ENCODE measurements around the gene AMBRA1.
"Not testable (repeated sequence)": the region's sequence is repeated elsewhere in the genome, so short reads cannot be mapped to it uniquely, and the experiment has no call there.

The AMBRA1 gene

DNA sequence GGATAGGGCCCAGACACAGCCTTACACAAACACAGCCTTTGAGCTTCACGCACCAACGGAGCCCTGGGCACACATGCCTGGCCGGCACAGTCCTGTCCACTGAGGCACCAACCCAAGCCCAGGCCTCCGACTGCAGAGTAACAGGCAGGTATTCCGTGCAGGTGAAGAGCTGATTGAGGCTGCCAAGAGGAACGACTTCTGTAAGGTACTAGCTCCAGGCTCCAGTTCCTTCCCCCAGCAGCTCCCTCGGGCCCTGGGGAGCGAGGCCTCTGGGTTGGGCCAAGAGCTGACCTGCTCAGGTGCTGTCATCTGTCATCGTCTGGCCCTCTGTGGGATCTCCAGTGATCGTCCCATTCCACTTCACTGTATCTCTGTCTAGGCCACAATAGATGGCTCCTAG lies 215.5 kb downstream of the AMBRA1 start:
- DNase-seq = no peak

DNA sequence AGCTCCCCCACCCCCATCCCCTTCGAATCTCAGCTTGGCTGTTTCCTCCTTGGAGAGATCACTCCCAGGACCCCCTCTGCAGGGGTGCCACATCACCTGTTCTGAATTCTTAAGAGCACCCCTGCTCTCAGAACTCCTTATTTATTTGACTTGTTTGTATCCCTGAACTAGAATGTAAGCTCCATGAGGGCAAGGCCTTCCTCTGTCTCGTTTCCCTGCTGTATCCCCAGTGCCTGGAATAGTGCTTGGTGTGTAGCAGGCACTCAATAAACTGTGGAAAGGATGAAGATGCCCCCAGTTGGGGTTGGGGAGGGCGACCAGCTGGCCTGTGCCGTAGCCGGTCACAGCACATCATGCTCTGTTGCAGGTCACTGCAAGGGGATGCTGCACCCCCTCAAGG lies 216.0 kb downstream of the AMBRA1 start:
- DNase-seq = no peak

DNA sequence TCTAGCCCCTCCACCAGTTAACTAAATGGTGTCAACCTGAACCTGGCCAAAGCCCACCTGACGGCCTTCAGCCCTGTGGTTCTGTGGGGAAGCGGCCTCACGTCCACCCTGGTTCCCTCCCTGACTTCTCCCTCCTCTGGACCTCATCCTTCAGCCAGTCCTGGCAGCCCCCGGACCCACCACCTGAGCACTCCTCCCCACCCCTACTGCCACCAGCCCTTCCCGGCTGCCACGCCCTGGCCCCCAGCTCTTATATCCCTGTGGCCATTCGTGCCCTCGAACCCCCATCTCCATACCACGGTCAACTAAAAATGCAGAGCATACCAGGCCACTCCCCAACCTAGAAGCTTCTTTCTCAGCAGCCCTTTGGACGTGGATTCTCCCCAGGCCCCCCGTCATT lies 216.5 kb downstream of the AMBRA1 start:
- no peak for DNase-seq

DNA sequence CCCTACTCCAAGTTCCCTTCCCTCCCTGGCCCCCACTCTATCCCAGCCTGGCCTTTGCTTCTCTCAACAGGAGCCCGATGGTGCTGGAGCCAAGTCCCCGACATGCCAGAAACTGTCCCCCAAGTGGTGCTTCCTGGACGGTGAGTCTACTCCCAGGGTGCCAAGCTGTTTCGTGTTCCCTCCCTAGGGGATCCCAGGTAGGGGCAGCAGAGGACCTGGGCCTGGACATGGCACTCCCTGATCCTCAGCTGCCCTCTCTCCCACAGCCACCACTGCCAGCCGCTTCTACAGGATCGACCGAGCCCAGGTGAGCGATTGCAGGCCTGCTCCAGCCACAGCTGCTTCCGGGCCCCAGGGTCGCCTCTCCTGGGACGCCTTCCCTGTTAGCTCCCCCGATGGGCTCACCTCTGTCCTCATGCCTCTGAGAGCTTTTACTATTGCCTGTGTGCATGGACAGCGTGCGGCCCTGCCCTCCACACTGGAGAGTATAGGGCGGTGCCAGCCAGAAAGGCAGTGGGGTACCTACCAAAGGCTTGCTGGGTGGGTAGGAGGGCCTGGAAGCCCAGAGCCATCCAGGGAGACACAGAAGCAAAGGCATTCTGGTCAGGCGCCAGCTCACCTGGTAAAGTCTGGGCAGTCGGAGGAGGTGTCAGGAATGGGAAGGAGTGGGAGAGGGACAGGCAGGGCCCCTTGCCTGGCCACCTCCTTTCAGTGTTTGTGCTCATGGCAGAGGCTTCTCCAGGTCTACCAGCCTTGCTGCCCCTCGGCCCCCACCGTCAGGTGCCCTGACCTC lies 217.4 kb downstream of the AMBRA1 start:
- no peak for DNase-seq

DNA sequence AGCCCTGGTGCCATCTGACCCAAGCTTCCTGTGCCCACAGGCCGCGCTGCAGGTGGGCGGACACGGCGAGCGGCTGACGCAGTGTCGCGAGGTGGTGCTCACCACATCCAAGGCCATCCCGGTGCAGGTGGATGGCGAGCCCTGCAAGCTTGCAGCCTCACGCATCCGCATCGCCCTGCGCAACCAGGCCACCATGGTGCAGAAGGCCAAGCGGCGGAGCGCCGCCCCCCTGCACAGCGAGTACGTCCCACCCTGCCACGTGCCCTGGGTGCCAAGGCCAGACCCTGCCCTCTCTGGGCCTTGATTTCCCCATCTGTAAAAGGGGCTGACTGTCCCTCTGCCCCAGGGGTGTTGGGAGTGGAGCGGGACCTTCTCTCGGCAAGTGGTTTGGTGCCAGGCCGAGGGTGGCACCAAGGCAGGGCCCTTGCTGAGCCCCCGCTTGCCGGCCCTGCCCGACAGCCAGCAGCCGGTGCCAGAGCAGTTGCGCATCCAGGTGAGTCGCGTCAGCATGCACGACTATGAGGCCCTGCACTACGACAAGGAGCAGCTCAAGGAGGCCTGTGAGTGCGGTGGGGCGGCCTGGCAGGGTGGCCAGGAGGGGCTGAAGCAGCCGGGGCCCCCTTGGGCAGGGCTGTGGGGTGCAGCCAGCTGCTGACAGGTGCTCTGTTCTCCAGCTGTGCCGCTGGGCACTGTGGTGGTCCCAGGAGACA lies 218.3 kb downstream of the AMBRA1 start:
- no peak for DNase-seq

DNA sequence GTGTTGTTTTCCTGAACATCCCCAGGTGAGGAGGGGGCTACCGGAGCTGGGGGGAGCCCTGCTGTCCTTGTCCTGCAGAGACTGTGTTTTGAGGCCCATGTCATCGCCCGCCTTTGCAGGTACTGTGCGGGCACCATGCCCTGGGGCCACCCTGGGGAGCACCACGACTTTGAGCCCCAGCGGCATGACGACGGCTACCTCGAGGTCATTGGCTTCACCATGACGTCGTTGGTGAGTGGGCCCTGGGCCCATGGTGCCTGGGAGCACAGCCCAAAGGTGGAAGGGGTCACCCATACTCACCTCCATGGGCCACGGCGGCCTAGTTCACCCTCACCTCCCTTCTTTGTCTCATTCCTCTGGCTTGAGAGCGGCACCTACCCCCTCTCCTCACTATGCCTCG lies 219.0 kb downstream of the AMBRA1 start:
- DNase-seq = no peak

DNA sequence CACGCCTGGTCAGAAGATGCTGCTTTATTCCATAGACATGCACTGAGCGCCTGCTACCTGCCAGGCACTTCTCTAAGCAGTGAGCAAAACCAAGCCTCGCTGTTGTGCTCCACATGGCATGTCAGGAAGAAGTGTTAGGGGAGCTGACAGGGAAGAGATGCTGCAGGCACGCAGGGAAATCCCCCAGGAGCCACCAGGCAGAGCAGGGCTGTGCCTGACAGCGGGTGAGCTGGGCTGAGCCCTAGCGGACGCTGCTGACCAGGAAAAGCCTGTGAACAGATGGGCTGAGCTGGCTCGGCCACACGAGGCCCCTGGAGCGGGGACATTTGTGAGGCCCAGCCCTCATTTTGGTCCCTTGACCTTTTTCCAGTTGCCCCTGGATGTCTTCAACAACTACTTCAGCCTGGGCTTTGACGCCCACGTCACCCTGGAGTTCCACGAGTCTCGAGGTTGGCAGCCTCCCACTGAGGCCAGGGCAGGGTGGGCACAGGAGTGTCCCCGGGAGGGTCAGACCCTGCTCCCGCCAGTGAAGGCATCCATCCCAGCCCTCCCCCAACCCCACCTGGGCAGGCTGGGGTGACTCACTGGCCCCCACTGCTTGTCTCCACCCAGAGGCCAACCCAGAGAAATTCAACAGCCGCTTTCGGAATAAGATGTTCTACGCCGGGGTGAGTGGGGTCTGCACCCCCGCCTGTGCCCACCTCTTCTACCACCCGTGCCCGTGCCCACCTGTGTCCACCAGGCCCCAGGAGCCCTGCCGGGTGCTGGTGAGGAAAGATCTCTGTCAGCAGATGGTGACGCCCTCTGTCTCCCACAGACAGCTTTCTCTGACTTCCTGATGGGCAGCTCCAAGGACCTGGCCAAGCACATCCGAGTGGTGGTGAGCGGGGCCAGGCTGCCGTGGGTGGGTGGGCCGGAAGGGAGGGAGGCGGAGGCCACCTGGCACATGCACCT lies 219.8 kb downstream of the AMBRA1 start:
- DNase-seq = no peak

DNA sequence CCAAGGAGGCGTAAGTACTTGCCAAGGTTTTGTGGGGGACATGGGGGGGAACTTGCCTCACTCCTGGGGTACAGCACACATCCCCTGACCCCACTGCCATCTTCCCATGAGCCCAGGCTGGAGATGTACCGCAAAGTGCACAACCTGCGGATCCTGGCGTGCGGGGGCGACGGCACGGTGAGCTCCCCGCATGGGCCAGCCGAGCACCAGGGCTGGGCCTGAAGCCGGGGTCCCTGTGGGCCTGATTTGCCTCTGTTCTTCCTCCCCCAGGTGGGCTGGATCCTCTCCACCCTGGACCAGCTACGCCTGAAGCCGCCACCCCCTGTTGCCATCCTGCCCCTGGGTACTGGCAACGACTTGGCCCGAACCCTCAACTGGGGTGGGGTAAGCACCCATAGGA lies 221.3 kb downstream of the AMBRA1 start:
- not testable (repeated sequence) for DNase-seq

DNA sequence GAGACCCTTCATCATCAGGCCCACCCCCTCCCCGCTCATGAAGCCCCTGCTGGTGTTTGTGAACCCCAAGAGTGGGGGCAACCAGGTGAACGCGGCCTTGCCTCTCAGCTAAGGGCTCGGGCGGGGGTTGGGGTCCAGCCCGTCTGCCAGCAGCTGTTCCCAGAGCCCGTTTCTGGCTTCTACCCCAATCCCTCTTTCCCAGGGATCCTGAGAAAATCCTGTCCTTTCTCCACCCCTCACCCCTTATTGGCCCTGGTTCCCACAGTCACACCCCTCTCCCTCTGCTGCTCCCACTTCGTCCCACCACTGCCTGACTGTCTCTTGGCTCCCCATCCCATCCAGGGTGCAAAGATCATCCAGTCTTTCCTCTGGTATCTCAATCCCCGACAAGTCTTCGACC lies 221.7 kb downstream of the AMBRA1 start:
- DNase-seq = no peak

DNA sequence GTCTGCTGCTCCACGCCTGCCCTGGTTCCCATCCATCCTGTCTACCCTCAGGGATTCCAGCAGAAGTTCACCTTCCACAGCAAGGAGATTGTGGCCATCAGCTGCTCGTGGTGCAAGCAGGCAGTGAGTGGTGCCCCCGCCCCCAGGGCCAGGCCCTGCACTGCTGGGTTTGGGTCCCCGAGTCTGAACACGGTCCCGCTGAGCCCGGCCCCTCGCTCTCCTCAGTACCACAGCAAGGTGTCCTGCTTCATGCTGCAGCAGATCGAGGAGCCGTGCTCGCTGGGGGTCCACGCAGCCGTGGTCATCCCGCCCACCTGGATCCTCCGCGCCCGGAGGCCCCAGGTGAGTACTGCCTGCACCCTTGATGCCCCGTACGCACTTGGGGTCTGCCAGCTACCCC lies 222.6 kb downstream of the AMBRA1 start:
- not testable (repeated sequence) for DNase-seq

DNA sequence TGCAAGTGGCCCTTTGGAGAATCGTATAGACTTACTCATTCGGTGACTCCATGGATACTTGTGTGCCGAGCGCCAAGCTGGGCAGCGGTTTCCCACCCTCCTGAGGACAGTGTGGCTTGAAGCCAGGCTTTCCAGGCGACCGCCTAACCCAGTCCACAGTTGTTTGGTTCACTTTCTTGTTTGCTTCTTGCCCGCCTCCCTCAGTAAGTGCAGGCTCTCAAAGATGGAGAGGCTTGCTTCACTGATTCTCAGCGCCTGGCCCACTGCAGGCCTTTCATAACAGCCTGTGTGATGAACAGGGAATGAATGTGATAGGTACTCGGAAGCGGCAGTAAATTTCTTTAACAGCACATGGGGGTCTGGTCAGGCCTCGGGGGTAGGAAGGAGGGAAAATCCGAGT lies 223.6 kb downstream of the AMBRA1 start:
- DNase-seq = no peak

DNA sequence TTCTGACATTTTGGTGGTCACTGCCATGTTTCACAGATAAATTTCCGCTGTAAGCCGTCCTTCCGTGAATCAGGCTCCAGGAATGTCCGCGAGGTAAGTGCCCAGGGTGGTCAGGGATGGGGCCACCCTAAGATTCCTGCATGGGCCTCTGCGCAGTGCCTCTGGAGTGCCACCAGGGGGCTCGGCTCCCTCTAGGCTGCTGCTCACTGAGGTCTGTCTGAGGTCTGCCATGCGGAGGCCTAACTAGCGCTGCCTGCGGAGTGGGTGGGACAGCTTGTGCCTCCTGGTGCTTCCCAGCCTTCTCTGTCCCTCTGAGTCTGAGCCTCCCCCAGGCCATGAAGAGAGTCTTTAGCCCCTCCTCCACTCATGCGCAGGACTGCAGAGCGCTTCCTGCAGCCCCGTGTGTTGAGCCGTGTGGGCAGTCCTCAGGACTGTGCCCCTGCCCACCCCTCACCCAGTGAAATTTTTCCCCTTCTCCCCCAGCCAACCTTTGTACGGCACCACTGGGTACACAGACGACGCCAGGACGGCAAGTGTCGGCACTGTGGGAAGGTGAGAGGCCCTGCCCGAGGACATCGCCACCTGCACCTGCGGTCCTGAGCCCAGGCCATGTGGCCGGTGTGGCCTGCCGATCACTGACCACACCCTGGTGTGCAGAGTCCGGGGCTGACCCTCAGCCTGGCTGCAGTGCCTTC lies 224.2 kb downstream of the AMBRA1 start:
- DNase-seq = peak; percentile 73

DNA sequence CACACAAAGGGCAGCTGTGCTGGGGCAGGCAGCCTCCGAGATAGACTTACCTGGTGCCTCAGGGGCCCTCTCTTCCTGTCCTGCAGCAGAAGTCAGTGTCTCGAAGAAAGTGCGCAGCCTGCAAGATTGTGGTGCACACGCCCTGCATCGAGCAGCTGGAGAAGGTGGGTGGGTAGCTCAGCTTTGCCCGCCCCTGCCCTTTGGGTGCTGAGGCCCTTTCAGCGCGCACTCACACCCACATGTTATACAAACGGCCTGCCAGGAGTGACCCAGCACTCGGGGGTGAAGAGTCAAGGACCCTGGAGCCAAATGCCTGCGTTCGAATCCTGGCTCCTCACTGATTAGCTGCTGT lies 225.9 kb downstream of the AMBRA1 start:
- DNase-seq = no peak

DNA sequence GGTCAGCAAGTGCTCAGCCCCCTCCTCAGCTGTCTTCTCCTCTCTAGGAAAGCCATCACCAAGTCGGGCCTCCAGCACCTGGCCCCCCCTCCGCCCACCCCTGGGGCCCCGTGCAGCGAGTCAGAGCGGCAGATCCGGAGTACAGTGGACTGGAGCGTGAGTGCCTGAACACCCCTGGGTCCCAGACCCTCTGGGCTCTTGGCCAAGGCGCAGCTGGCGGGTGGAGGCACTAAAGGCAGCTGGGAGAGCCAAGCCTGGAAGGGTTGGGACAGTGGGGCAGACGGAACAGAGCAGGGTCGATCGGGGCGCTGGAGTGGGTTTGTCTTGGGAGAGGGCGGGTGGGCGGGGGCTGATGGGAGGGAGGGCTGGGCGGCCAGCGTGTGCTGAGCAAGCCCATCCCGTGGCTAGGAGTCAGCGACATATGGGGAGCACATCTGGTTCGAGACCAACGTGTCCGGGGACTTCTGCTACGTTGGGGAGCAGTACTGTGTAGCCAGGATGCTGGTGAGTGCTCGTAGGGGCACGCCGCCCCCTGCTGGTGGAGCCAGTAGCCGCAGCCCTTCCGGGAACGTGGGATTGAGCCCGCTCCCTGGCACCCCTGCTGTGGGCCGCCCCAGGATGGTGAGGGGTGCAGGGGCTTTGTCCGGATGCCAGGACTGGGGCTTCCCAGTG lies 226.4 kb downstream of the AMBRA1 start:
- peak; percentile 38 to 48 for DNase-seq

DNA sequence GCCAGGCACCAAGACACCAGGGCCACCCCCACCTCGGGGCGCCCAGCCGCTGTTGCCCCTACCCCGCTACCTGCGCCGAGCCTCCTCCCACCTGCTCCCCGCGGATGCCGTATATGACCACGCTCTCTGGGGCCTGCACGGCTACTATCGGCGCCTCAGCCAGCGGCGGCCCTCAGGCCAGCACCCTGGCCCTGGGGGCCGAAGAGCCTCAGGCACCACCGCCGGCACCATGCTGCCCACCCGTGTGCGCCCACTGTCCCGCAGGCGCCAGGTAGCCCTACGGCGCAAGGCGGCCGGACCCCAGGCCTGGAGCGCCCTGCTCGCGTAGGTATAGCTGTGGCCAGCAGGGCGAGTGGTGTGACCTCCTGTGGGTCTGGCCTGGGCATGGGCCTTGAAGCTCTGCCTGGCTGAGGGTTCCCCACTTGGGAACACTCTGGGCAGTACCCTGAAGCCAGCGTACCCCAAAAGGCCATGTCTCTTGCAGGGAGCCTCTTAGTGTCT lies 227.1 kb downstream of the AMBRA1 start:
- no peak for DNase-seq

DNA sequence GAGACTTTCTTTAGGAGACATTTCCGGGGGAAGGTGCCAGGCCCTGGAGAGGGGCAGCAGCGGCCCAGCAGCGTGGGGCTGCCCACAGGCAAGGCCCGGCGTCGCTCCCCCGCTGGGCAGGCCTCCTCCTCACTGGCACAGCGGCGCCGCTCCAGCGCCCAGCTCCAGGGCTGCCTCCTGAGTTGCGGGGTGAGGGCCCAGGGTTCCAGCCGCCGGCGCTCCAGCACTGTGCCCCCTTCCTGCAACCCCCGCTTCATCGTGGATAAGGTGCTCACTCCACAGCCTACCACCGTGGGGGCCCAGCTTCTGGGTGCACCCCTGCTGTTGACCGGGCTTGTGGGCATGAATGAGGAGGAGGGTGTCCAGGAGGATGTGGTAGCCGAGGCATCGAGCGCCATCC lies 227.6 kb downstream of the AMBRA1 start:
- no peak for DNase-seq

DNA sequence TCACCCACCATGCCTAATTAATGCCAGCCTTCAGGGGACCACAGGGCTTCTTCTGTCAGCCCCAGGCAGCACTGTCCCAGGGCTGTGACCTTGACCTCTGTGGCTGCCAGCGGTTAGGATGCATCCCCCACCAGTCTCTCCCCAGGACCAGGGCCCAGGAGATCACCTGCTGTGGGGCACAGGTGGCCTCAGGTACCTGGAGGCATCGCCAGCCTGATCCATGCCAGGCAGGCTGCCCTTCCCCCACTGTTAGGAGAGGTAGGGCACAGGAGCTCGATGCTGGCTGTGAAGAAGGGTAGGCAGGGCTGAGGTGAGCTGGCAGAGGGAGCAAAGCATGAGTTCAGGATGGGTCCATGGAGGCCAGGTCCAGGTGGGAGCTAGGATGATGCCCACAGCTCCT lies 229.0 kb downstream of the AMBRA1 start:
- no peak for DNase-seq

DNA sequence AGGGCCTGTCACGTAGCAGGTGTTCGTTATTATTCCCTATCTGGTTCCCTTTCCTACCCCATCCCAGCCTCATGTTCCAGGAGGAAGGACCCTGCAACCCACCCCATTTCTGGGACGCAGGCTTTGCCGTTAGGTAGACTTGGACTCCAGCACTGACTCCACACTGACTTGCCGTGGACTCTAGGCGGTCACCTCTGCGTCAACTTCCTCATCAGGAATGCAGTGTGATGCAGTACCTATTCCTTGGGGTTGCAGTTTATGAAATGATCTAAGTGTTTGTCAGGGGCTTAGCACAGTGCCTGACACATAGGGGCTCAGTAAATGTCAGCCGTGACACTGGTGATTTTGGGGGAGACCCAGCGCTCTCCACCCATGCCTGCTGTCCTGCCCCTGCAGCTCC lies 229.8 kb downstream of the AMBRA1 start:
- DNase-seq = no peak

DNA sequence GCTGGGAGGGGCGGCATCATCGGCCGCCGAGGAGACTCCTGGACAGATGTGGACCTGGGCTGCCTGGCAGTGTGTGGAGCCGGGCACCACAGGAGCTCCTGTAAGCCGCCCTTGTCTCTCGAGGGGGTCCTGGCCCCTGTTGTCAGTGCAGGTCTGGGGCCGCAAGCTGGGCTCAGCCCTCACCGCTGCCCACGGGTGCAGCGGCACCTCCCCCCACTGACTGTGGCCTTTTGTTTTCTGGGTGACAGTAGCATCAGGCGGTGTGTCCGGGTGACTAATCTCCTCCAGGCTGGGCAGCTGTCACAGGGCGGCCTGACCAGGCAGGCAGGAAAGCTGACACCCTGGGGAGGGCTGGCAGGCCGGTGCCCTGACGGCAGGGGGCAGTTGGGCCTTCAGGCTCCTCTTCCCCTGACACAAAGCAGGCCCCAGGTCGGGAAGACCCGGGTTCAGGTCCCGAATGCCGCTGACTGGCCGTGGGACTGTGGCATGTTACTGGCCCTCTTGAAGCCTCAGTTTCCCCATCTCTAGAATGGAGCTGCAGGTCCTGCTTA lies 230.3 kb downstream of the AMBRA1 start:
- DNase-seq = no peak

DNA sequence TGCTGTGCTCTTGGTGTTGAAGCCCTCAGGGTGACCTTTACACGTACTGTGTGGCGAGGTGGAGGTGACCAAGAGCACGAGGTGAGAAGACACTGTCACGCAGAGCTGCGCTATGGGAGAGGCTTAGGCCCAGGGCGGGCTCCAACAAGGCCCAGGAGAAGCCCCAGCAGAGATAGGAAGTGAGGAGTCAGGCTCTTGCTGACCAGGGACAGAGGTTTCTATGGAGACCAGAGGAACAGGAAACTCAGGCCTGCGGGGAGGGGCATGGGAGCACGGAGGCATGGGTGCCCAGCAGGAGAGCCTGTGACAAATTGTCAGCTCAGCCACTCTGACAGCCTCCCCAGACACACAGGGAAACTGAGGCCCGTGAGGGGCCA lies 230.8 kb downstream of the AMBRA1 start:
- DNase-seq = peak; percentile 26 to 28

DNA sequence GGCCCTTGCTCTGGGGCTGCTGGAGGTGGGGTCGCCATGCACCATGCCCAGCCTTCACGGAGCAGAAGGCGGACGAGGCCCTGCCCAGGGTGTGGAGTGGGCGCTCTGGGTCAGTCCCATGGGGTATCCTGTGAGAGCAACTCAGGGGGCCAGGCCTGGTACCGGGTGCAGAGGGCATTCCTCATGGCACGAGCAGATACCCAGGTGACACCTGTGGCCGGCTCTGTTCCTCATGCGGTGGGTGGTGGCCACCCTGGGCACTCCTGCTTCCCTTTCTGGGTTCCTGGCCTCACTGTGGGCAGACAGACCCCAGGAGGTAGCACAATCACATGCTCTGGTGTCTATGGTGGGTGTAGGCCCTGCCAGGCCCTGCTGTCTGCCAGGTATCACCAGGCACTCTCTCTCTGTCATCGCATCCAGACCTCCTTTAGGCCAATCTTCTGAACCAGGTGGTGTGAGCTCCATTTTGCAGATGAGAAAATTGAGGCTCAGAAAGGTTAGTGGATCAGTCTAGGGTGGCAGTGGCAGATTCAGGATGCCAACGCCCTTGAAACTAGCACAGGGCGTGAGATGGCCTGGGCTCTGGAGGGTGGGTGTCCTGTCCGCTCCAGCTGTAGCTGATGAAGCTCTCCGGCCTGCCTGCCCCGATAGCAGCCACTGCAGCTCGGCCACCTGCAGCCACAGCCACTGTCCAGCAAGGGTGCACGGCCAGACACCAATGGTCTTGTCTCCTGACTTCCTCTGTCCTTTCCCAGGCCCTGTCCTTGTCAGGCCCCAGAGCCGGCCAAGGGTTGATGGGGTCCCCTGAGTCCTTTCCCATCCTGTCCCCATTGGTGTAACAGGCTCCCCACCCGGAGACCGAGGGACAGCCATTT lies 231.4 kb downstream of the AMBRA1 start:
- DNase-seq = no peak

Data from NCI-H2081 (cell line).